Measurements from ENCODE around the gene PRPF39.
"Not testable (repeated sequence)": the region's sequence is repeated elsewhere in the genome, so short reads cannot be mapped to it uniquely, and the experiment has no call there.

Gene PRPF39

GRCh38 chr14:45140661-45141187, 56.8 kb downstream of the PRPF39 start:
- no peak for DNase-seq (ENCODE audit: low read depth)

- DNase-seq (ENCODE audit: low read depth): not testable (repeated sequence)
These were observed 58.2 kb downstream of the PRPF39 start for GRCh38 chr14:45142083-45142482.

DNA sequence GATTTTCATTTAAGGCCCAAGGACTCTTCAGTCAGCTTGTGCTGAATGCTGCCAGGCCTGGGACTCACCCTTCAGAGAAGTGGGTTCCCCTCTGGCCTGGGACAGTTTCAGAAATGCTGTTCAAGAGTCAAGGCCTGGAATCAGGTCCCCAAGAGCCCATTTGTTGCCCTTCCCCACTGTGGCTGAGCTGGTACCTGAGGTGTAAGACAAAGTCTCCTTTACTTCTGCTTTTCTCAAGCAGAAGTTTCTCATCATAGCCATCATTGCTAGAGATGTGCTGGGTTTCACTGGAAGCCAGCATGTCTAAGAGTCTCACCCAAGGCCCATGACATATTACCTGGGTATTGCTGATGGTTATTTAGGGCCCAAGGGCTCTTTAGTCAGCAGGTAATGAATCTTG, 60.7 kb downstream of the PRPF39 start:
- DNase-seq (ENCODE audit: low read depth): no peak

DNA sequence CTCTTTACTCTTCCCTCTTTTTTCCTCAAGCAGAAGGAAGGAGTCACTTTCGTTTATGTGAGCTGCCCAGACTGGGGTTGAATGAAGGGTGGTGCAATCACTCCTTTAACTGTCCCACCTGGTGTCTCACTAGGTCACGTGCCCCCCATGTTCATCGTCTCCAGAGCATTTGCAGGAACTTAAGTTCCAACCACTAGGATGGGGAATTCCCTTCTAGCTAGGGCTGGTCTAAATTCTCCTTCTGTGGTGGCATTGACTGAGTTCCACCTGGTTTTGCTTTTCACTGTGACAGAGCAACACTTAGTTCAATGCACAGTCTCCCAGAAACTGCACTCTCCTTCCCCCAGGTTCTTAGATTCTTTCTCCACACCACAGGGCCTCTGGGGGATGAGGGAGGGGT, 61.3 kb downstream of the PRPF39 start:
- DNase-seq (ENCODE audit: low read depth): no peak

DNA sequence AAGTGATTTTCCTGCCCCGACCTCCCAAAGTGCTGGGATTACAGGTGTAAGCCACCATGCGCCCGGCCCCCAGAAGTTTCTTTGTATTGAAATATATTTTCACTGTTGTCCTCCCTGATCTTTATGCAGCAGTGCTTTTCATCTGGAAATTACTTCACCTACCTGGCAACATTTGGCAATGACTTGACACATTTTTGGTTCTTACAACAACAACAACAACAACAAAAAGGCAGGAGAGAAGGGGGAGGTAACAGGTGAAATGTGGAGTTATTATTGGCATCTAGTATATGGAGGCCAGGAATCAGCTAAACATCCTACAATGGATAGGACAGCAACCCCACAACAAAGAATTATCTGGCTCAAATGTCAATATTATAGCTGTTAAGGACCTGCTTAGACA, 65.7 kb downstream of the PRPF39 start:
- DNase-seq (ENCODE audit: low read depth): no peak

- DNase-seq (ENCODE audit: low read depth): no peak
These were observed 66.5 kb downstream of the PRPF39 start for GRCh38 chr14:45150386-45150890.

DNA sequence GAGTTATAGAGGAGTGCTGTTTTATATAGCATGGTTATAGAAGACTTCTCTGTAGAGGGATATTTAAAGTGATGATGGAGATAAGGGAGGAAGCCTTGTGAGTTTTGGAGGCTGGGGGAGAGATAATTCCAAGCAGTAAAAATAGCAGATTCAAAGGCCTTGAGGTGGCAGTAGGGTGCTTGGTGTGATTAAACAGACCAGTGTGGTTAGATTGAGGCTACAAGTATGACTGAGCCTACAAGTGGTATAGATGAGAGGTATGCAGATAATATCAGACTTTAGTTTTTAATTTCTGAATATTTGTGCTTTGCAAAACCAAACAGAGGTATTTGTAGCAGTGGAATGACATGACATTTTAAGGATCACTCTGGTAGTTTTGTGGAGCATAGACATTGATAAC, 72.2 kb downstream of the PRPF39 start:
- DNase-seq (ENCODE audit: low read depth): no peak

All from activated T-cell treated with anti-CD3 and anti-CD28 coated beads for 48 hours (primary cell).